T1000 (cell line): ENCODE data around the gene PLSCR4.
"Not testable (repeated sequence)": the region's sequence is repeated elsewhere in the genome, so short reads cannot be mapped to it uniquely, and the experiment has no call there.

Experiments
- DNase-seq: peaks from one replicate; lab custom pipeline; 2025; ENCODE audit warnings: mixed read lengths; lab: John Stamatoyannopoulos, UW

The PLSCR4 gene

GRCh38 chr3:146247911-146248310 lies 3.0 kb downstream of the PLSCR4 start:
- DNase-seq: no peak

- DNase-seq: no peak
Measured at GRCh38 chr3:146246526-146246925, 4.4 kb downstream of the PLSCR4 start.

GRCh38 chr3:146243559-146243958 lies 7.3 kb downstream of the PLSCR4 start:
- no peak for DNase-seq

- no peak for DNase-seq
Measured at GRCh38 chr3:146241523-146242240, 9.2 kb downstream of the PLSCR4 start.

- no peak for DNase-seq
Measured at GRCh38 chr3:146233487-146233886, 17.4 kb downstream of the PLSCR4 start.

GRCh38 chr3:146227486-146227885 lies 23.4 kb downstream of the PLSCR4 start:
- DNase-seq: no peak

GRCh38 chr3:146226881-146227280 lies 24.0 kb downstream of the PLSCR4 start:
- DNase-seq: no peak

- not testable (repeated sequence) for DNase-seq
Measured at GRCh38 chr3:146225458-146225857, 25.4 kb downstream of the PLSCR4 start.

- no peak for DNase-seq
Measured at GRCh38 chr3:146223401-146224373, 27.2 kb downstream of the PLSCR4 start.

- DNase-seq: no peak
Measured at GRCh38 chr3:146222204-146223046, 28.5 kb downstream of the PLSCR4 start.

- no peak for DNase-seq
Measured at GRCh38 chr3:146221276-146221675, 29.6 kb downstream of the PLSCR4 start.

- DNase-seq: no peak
Measured at GRCh38 chr3:146218880-146219866, 31.7 kb downstream of the PLSCR4 start.

- DNase-seq: no peak
Measured at GRCh38 chr3:146217324-146217723, 33.6 kb downstream of the PLSCR4 start.

GRCh38 chr3:146214493-146214892 lies 36.4 kb downstream of the PLSCR4 start:
- no peak for DNase-seq

- DNase-seq: no peak
Measured at GRCh38 chr3:146209371-146209770, 41.5 kb downstream of the PLSCR4 start.

- no peak for DNase-seq
Measured at GRCh38 chr3:146203776-146204175, 47.1 kb downstream of the PLSCR4 start.

GRCh38 chr3:146200461-146201220 lies 50.3 kb downstream of the PLSCR4 start:
- no peak for DNase-seq

- DNase-seq: no peak
Measured at GRCh38 chr3:146199762-146200161, 51.1 kb downstream of the PLSCR4 start.

GRCh38 chr3:146196789-146197188 lies 54.1 kb downstream of the PLSCR4 start:
- no peak for DNase-seq

- DNase-seq: no peak
Measured at GRCh38 chr3:146195605-146196004, 55.3 kb downstream of the PLSCR4 start.
